GM18909 (cell line): ENCODE data around the gene FADS6.
"Not testable (repeated sequence)": the region's sequence is repeated elsewhere in the genome, so short reads cannot be mapped to it uniquely, and the experiment has no call there.

Source experiments
- ATAC-seq: cut with Tn5 transposase; IDR thresholded peaks from one replicate; pipeline ENCODE4 v1.9.1; 2021; ENCODE audit warnings: mild to moderate bottlenecking; ENCODE audit not compliant: unreplicated experiment, poor library complexity

The FADS6 gene

GRCh38 chr17:74870512-74870911 is 22.9 kb downstream of the FADS6 start:
- ATAC-seq: no peak

DNA sequence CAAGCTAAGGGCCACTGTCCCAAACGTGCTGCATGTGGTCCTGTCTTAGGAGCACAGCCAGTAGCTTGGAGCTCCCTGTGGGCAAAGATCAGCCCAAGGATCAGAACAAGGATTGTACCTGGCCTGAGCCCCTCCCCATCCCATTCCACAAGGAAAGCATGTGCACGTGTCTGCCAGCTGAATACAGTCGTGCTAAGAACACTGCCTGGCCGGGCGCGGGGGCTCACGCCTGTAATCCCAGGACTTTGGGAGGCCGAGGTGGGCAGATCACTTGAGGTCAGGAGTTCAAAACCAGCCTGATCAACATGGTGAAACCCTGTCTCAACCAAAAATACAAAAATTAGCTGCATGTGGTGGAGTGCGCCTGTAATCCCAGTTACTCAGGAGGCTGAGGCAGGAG is 23.4 kb downstream of the FADS6 start:
- not testable (repeated sequence) for ATAC-seq

DNA sequence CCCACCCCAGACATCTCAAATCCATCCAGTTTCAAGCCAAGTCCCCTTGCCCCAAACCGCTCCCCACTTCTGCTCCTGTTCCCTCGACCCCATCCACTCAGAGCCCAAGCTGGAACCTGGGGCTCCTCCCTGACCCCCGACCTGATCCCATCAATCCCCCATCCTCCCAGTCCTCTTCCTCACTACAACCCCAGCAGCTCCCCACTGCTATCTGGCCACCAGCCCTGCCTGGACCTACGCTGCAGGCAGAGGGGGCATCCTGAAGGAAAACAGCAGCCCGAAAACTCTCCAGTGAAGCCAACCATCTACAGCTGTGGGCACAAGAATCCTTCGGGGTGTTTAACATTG is 24.6 kb downstream of the FADS6 start:
- ATAC-seq: no peak

DNA sequence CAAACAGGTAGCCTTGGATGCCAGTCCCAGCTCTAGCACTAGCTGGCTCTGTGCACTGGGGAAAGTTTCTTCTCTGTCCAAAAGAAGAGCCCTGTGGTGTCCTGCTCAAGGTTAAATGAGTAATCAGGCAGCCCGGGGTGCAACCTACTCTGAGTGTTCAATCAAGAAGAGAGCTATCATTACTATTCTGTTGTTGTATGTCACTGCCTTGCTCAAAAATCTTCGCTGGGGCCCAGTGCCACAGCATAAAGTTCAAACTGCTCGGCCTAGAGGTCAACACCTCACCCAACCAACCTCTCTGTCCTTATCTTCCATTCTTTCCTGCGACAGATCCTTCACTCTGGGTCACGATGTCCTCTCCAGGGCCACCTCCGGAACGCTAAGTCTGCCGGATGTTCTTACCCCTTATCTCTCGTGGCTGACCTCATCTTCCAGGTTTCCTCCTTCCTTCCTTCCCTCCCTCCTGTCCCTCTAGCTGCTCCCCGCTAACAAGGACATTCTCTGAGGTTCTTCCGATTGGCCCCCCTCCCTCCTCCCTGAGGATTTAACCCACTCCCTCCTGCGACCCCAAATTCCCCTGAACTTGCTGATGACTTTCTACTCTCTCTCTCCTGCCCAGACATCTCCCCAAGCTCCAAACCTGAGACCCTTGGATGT is 25.1 kb downstream of the FADS6 start:
- ATAC-seq: no peak

DNA sequence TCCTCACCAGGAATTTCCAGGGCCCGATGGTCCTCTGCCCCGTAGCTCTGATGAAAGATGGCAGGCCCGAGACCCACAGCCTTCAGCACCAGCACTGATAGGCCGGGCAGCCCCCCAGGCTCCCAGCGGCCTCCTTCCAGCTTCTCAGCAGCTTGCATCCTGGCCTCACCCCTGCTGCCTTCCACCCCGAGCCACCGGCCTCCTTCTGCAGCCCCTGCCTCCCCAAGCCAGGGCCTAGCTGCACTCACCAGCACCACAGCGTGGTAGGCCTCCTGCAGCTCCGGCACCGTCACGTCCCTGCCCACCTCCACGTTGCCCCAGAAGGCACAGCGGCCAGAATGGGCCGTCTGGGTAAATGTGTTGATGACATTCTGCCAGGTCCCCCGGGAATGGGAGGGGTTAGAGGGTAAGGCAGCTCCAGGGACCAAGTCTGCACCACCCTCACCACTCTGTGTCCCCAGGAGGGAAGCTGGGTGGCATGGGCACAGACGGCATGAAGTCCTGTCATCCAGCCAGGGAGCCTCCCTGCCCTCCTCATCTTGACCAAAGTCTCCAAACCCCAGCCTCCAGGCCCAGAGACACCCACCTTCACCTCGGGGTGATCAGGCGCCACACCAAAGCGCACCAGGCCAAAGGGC is 27.1 kb downstream of the FADS6 start:
- ATAC-seq: no peak

GRCh38 chr17:74865504-74866197 is 27.8 kb downstream of the FADS6 start:
- no peak for ATAC-seq

DNA sequence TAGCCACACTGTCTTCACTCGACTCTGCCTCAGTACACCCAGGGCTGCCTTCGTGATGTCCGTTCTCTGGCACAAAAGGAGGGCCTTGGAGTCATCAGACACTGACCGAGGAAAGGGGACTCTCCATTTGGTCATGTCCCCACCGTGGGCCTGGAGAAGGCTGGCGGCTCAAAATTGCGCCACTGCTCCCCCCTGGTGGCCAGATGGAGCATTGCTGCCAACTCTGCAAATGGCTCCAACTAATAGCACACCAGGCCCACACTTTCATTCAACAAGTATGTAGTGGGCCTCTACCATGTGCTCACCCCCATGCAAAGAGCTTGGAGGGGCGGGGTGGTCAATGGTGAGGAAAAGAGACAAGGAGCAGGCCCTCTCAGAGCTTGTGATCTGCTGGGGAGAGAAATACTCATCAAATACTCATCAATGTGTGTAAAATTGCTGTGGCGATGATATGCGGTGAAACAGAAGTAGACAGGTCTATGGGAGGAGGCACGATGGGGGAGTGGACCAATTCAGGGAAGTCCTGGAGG is 28.5 kb downstream of the FADS6 start:
- ATAC-seq: no peak

DNA sequence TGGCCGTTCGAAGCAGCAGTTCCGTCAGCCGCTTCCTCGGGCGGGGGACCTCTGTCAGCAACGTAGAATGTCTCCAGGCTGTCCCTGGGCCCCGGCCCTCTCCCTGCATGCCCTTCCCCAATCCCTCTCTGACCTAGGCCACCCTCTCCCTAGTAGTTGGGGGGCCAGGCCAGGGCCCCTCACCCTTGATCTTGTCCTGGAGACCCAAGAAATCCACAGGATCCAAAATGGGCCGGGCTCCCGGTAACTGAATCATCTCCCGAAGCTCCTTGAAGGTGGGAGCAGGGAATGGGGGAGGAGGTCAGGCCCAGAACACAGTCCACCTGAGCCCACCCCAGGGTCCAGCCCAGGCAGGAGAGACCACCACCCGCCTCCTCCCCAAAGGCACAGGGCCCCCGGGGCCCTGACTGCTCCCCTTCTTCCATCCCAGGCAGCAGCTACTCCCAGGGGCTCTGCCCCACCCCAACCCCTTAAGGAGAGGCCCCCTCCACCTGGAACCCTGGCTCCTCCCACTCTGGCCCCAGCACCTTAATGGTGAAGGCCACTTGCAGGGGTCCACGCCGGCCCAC is 29.1 kb downstream of the FADS6 start:
- ATAC-seq: no peak

GRCh38 chr17:74863420-74864296 is 29.8 kb downstream of the FADS6 start:
- no peak for ATAC-seq

DNA sequence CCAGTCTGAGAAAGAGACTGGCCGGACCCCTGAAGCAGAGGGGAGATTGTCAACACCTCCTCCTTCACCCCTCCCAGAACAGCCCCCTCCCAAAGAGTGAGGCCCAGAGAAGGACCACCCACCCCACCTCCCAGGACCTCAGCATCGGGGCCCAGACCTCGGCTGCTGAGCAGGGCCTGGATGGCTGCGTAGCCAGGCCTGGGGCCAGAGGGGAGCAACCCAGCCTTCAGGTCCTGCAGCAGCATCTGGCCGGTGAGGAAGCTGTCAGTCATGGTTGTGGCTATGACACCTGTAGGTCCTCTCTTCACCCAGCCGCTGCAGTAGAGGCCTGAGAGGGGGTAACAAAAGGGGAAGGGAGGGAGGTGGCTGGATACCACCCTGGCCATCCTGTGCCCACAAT is 30.5 kb downstream of the FADS6 start:
- no peak for ATAC-seq

GRCh38 chr17:74862108-74862901 is 31.1 kb downstream of the FADS6 start:
- no peak for ATAC-seq

DNA sequence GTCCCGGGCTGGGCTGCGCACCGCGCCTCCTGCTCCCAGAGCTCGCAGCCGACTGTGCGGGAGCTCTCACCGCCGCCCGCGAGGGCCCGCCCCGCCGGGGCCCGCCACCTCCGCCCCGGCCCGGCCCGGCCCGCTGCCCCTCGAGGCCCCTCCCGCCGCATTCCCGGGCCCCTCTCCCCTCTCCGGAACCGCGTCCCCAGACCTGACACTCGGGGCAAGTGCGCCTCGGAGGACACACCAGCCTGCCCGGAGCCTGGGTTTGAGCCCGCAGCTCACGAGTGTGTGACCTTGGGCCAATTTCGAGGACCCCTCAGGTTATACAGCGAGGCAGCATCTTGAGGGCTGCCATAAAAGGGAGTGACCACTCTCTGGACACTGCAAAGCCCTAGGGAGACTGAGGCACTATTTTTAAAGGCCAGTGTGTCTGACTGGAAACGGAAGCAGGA is 31.7 kb downstream of the FADS6 start:
- no peak for ATAC-seq

DNA sequence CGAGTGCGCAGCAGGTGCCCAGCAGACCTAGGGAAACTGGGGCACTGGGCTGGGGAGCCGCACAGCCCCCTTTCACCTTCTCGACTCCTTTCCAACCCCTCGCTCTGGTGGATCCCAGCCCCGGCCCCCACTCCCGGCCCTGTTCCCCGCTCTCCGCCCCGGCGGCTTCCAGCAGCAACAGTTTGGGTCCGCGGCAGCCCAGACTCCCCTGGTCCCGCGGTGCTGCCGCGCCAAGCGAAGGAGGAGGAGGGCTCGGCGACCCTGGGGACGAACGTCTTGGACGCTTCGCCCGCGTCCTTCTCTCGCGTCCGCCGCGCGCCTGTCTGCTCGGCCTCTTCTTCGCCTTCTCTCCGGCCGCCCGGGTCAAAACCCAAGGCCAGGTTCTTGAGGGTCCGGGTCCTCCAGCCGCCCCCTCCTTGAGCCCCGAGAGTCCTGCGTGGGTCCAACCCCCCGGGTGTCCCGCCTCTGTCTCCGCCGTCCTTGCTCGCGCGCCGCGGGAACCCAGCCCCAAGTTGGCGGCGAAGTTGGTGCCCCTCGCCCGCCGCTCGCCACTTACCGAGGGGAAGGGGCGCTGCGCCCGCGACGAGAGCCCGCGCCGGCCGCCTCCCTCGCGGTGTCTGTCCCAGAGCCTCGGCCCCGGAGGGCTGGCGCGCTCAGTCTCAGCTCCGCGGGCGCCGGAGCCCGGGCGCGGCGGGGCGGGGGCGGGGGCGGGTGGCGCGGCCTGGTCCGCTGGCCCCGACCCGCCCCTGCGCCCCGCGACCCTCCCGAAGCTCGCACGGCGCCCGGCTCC is 32.4 kb downstream of the FADS6 start:
- ATAC-seq: no peak

DNA sequence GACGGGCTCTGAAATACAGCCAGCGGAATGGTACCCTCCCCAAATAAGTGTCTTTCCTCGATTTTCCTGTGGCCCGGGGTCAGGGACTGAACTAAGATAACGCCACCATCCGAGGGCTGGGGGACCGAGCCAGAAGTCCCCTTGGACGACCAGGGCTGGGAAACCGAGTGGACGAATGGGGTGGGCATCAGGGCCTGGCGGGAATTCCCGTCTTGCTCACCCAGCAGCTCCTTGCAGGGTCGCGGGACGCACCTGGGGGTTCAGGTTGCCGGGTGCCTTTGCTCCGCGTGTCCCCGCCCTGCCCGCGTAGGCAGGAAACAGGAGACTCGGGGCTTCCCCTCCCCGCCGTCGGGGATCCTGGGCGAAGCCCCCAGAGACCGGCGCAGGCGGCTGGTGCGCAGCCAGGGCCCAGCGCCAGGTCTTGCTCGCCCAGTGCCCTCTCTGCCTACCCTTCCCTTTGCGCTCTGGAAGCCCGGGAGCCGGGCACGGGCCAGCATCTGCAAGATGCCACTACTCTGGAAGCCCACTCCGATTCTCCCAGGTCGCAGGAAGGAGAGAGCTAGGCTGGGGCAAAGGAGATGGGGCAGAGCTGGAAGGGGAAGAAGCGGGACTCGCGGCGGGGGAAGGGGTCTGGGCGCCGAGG is 33.1 kb downstream of the FADS6 start:
- ATAC-seq: no peak

DNA sequence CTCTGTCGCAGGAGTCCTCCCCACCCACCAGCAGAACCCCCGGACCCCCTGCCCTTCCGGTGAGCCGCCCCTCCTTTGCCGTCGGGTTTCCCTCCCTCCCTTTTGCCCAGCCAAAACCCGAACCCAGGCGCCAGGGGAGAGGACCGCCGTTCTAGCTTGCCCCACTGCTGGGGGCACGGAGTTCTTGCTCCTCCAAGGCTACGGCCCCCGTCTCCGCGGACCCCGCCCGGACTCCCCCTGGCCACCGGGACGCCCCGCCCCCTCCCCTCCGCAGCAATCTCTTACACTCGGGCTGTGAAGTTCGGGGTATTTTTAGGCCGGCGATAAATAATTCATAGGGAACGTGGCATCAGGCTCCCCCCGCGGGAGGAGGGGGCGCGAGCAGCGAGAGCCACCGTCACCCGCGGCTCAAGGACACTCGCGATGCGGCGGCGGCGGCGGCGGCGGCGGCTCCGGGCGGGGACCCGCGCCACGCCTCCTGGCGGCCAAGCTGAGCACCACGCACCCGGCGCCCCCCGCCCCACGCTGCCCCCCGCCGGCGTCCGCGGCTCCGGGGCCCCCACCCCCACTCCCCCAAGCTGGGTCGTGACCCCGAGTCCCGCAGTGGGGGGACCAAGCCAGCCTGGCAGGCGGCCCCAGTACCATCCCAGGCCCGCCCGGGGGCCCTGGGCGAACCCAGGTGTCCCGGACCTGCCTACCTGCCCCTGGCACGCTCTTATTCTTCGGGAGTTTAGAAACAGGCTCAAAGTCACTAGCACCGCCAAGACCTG is 33.8 kb downstream of the FADS6 start, which contains the start of gene GRIN2C:
Gene GRIN2C, minus strand, starts transcription at position 427 of the 770 bp plus-strand sequence. CDS start 4,793 bp downstream, outside the sequence.
- no peak for ATAC-seq

GRCh38 chr17:74858672-74859458 is 34.6 kb downstream of the FADS6 start:
- ATAC-seq: no peak
